ENCODE data around the gene ZNF521. TPM values are rescaled to one million over a fixed set of nuclear protein-coding genes. Genes with fewer than 3 reads are reported as not detected.

Gene ZNF521
- total and polyA plus RNA-seq, 2 of the 13 experiments (the other 11 are each of a cell fraction or from before 2014, with no cell fraction given): 0.02 TPM; not detected in 1

DNA sequence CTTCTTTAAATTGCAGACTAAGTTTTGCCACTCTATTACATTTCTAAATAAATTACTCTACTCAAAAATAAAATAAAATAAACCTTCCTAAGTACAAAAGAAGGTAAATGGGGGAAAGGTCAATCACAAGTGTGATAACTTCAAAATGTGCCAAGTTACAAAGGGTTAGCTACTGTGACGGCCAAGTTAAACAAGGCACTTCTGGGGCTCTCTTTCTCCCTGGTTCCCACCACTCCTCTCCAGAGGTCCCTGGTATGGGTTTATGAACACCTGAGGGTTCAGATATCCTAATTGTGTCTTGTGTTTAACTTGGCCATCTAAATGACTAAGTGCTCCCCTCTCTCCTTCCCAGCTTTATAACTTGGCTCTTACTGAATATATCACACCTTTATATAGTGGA is 5.4 kb downstream of the ZNF521 start:
- H3K4me3 ChIP-seq (replicated peaks in 1 of 3; ENCODE audit: insufficient read depth in 1 of 3, low read depth in 2 of 3, low read length in 3 of 3): no peak overlapping the region
- no TSS peak for BruUV-seq (replicated peaks)
- no peak overlapping the region for H3K27ac ChIP-seq (ENCODE audit: extremely low read length, insufficient read depth, low read length)
- ChIA-PET CTCF (ENCODE audit: low intra/inter-chr PET ratio, low total read pairs) (no interaction called here), POLR2A (no interaction called here)
- intact Hi-C loops (cut with micrococcal nuclease; ENCODE audit: unreplicated experiment) (no loop called here), in situ Hi-C loops (cut with HindIII; ENCODE audit: extremely low pct_ligation_motif_present, low pct_unique_long_range_greater_than_20kb) (no loop called here)
- H3K27me3 ChIP-seq (ENCODE audit: control insufficient read depth in 1 of 2, insufficient read depth in 2 of 2, low read length in 2 of 2): no peaks in the 10 kb centered on the region; a peak in 1 of 5 replicates
- no peaks in the 10 kb centered on the region for H3K9me3 ChIP-seq (ENCODE audit: low read length)
- H2AFZ ChIP-seq (ENCODE audit: low read length): no peak overlapping the region
- ATAC-seq (no peak), DNase-seq (ENCODE audit: low spot score) (no peak), FAIRE-seq (no peak)
- no peaks in the 10 kb centered on the region for H3K79me2 ChIP-seq (ENCODE audit: insufficient read depth, low read length)
- 19% methylated on average over 1 of the region's 1 CpG for WGBS (ENCODE audit: low lambda C conversion rate)
- no peak overlapping the region for H3K4me2 ChIP-seq (ENCODE audit: low read depth, low read length)
- H3K36me3 ChIP-seq (replicated peaks in 1 of 2; ENCODE audit: control insufficient read depth in 1 of 2, insufficient read depth in 2 of 2, low read length in 2 of 2): no peaks in the 10 kb centered on the region
- H3K4me1 ChIP-seq (ENCODE audit: insufficient read depth, low read length): no peaks in the 10 kb centered on the region
- H3K9ac ChIP-seq (ENCODE audit: insufficient read depth, low read depth, low read length): no peak overlapping the region
- H4K20me1 ChIP-seq (ENCODE audit: insufficient read depth, low read length): no peaks in the 10 kb centered on the region
- TF ChIP-seq ZNF24 (IDR thresholded peaks at IDR 0.05): no peak
- TF ChIP-seq, protein P1, sequence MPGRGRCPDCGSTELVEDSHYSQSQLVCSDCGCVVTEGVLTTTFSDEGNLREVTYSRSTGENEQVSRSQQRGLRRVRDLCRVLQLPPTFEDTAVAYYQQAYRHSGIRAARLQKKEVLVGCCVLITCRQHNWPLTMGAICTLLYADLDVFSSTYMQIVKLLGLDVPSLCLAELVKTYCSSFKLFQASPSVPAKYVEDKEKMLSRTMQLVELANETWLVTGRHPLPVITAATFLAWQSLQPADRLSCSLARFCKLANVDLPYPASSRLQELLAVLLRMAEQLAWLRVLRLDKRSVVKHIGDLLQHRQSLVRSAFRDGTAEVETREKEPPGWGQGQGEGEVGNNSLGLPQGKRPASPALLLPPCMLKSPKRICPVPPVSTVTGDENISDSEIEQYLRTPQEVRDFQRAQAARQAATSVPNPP (CRISPR knock-in tag; IDR thresholded peaks at IDR 0.05): no peak
- TF ChIP-seq RFX3 (CRISPR knock-in tag; IDR thresholded peaks at IDR 0.05): no peak
- TF ChIP-seq, protein P2, sequence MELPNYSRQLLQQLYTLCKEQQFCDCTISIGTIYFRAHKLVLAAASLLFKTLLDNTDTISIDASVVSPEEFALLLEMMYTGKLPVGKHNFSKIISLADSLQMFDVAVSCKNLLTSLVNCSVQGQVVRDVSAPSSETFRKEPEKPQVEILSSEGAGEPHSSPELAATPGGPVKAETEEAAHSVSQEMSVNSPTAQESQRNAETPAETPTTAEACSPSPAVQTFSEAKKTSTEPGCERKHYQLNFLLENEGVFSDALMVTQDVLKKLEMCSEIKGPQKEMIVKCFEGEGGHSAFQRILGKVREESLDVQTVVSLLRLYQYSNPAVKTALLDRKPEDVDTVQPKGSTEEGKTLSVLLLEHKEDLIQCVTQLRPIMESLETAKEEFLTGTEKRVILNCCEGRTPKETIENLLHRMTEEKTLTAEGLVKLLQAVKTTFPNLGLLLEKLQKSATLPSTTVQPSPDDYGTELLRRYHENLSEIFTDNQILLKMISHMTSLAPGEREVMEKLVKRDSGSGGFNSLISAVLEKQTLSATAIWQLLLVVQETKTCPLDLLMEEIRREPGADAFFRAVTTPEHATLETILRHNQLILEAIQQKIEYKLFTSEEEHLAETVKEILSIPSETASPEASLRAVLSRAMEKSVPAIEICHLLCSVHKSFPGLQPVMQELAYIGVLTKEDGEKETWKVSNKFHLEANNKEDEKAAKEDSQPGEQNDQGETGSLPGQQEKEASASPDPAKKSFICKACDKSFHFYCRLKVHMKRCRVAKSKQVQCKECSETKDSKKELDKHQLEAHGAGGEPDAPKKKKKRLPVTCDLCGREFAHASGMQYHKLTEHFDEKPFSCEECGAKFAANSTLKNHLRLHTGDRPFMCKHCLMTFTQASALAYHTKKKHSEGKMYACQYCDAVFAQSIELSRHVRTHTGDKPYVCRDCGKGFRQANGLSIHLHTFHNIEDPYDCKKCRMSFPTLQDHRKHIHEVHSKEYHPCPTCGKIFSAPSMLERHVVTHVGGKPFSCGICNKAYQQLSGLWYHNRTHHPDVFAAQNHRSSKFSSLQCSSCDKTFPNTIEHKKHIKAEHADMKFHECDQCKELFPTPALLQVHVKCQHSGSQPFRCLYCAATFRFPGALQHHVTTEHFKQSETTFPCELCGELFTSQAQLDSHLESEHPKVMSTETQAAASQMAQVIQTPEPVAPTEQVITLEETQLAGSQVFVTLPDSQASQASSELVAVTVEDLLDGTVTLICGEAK (IDR thresholded peaks at IDR 0.05): no peak
- TF ChIP-seq, protein P2 (CRISPR knock-in tag; IDR thresholded peaks at IDR 0.05): no peak
- TF ChIP-seq ZNF292 (CRISPR knock-in tag; IDR thresholded peaks at IDR 0.05; ENCODE audit: borderline replicate concordance, low read depth): no peak
- no peak for TF ChIP-seq HNRNPH1 (optimal IDR thresholded peaks at IDR 0.05; ENCODE audit: low read depth, low read length)
- TF ChIP-seq FOXJ3 (CRISPR knock-in tag; IDR thresholded peaks at IDR 0.05; ENCODE audit: borderline replicate concordance): no peak
- TF ChIP-seq ZNF138 (CRISPR knock-in tag; IDR thresholded peaks at IDR 0.05; ENCODE audit: low read depth): no peak
- TF ChIP-seq ZNF589 (CRISPR knock-in tag; conservative IDR thresholded peaks at IDR 0.05): no peak
- TF ChIP-seq HOXD1 (CRISPR knock-in tag; IDR thresholded peaks at IDR 0.05): no peak
- no peak for TF ChIP-seq FOXA3 (CRISPR knock-in tag; IDR thresholded peaks at IDR 0.05)
- no peak for TF ChIP-seq KDM4B (CRISPR knock-in tag; IDR thresholded peaks at IDR 0.05)
- TF ChIP-seq, protein P3, sequence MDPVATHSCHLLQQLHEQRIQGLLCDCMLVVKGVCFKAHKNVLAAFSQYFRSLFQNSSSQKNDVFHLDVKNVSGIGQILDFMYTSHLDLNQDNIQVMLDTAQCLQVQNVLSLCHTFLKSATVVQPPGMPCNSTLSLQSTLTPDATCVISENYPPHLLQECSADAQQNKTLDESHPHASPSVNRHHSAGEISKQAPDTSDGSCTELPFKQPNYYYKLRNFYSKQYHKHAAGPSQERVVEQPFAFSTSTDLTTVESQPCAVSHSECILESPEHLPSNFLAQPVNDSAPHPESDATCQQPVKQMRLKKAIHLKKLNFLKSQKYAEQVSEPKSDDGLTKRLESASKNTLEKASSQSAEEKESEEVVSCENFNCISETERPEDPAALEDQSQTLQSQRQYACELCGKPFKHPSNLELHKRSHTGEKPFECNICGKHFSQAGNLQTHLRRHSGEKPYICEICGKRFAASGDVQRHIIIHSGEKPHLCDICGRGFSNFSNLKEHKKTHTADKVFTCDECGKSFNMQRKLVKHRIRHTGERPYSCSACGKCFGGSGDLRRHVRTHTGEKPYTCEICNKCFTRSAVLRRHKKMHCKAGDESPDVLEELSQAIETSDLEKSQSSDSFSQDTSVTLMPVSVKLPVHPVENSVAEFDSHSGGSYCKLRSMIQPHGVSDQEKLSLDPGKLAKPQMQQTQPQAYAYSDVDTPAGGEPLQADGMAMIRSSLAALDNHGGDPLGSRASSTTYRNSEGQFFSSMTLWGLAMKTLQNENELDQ (CRISPR knock-in tag; IDR thresholded peaks at IDR 0.05; ENCODE audit: borderline replicate concordance): no peak
